ENCODE results near the gene CCNC.

GRCh38 chr6:99608059-99608885 lies 39.8 kb upstream of the CCNC start:
- TF ChIP-seq POLR2A (IDR thresholded peaks at IDR 0.05): no peak
- TF ChIP-seq CTCF (IDR thresholded peaks at IDR 0.05): no peak

All from right lobe of liver (tissue), 4 donors.